CD4-positive, alpha-beta T cell treated with Interleukin-2 at 100 ng/mL for 4 hours (primary cell): ENCODE data around the gene DENND1B.
"Not testable (repeated sequence)": the region's sequence is repeated elsewhere in the genome, so short reads cannot be mapped to it uniquely, and the experiment has no call there.

ENCODE experiments used
- DNase-seq: peaks from one replicate; pipeline ENCODE4 v3.0.0-alpha.2; 2020; ENCODE audit warnings: low spot score

DENND1B gene

DNA sequence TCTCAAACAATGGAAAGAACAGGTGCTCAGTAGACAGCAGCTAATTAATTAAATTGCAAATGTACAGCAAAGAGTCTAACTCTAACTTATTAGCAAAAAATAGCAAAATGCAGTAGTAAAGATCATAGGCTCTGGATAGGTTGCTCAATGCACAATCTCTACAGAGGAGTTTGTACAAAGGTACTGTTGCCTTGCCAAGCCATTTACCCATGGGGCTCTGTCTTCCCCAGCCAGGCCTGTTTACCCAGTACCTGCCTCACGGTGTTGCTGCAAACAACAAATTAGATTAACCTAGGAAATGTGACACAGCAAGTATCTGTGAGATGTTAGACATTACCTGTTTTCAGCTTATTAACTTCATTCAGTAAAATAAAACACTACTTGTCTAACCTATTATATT lies 222.0 kb downstream of the DENND1B start:
- DNase-seq = no peak

DNA sequence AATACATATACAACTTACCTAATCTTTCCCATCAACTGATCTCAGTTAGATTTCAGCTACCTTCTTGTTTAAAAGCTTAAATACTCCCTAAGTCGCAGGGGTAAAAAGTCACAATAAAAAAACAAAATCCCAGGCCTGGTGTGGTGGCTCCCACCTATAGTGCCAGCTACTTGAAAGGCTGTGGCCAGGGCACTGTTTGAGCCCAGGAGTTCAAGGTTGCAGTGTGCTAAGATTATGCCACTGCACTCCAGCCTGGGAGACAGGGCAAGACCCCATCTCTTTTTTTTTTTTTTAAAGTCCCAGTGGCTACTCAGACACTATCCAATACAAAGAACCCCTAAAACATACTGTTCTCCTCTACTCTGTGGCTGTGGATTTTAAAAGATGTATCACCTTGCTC lies 228.3 kb downstream of the DENND1B start:
- DNase-seq = no peak

DNA sequence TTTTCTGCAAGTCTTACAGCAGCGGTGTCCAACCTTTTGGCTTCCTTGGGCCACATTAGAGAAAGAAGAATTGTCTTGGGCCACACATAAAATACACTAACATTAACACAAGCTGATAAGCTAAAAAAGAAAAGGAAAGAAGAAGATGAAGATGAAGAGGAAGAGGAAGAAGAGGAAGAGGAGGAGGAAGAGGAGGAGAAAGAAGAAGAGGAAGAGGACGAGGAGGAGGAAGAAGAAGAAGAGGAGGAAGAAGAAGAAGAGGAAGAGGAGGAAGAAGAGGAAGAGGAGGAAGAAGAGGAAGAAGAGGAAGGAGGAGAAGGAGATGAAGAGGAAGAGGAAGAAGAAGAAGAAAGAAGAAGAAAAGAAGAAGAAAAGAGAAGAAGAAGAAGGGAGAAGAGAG lies 230.7 kb downstream of the DENND1B start:
- no peak for DNase-seq

DNA sequence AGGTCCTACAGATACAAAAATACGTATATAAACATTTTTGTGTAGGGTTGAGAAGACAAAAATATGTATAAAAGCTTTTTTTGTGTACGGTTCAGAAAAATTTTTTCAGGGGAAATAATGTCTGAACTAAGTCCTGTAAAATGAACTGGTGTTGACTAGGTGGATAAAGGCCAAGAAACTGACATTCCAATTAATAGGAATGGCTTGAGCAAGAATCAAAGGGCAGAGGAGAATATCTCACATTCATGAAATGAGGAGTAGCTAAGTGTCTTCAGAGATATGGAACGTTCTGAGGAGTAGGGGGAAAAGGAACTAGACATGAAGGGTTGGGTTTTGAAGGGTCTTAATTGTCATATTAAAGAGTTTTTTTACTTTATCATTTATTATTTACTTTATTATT lies 231.2 kb downstream of the DENND1B start:
- DNase-seq = no peak

DNA sequence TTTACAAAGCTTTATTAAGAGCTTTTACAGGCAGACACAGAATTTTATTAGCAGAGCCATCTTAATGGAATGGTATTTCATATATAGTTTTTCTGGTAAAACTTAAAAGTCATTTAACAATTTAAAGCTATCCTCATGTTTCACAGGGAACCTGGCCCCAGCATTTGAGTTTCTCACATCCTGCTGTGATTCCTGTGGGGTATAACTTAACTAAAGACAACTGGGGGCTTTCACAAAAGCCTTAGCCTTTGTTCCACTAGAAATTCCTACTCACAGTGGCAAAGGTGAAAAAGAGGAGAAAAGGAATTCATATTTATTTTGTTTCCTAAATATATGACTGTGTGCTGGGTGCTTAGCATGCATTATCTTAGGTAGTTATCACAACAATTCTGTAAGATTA lies 233.9 kb downstream of the DENND1B start:
- DNase-seq = no peak

DNA sequence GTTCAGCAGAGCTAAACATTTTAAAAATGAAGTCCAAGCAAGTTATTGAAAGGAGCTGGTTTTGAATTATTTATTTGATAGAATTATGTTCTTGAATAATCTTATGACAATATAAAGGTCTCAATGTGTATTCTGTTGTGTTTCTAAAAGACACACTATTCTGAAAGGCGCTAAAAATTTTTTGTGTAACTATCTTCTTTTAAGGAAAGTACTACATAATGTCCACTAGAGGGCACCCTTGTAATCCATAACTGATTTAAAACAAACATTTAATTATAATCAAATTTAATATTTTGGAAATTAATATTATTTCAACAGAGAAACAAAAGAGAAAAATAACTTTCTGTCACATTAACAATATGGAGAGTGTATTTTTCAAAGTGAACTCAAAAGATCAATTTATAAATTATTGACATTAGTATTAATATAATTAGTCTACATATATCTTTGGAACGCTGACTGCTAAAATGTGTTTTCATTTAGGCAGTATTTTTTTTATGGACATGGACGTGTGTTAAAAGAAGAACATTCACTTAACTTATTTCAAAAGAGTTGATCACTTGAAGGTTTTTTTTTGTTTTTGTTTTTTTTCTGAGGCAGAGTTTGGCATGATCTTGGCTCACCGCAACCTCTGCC lies 248.4 kb downstream of the DENND1B start:
- DNase-seq = peak; percentile 45

DNA sequence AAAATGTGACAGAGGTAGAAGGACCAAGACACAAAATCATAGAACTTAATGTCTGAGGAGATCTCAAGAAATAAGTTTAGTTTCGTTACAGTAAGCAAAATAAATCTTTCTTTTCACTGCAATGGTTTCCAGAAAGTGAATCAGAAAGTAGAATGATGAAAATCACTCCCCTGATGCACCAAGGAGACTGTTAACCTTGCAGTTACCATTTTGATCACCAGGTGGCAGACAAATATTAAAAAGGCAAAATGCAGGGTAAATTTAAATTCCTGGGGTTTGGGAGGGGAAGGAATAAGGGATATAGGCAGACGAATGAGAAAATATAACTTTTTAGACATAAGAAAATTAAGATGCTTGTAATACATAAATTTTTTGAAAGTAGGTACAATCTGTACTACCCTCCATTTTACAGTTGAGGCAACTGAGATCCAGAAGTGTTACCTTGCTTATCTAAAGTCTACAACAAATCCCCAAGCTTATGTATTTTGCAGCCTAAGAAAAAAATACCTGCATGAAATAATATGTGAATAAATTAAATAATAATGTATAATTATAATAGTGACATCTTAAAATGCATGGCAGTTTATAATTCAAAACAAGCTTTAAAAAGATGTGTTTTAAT lies 254.1 kb downstream of the DENND1B start:
- peak; percentile 49 for DNase-seq

DNA sequence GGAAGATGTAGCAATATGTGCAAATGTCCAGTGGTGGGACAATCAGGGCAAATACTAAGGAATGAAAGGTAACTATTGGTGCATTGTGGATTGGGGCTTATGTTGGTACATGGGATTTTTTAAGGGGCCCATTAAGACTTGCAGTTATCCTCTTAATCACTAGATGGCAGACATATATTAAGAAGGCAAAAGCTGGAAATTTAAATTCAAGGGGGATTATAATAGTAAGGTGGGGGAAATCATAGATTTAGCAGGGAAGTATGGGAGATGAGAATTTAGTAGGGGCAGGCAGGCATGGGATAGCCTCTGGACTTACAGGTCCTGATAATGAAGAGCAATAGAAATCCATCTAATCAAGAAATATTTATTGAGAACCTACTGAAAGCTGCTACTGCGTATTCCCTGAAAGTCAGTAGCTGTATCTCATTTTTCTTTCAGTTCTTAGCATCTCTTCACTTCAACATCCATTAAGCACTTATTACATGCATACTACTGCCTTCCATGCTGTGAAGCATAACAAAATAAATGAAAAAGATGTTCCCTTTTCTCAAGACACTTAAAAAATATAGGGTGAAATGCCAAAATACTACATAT lies 255.4 kb downstream of the DENND1B start:
- peak; percentile 17 for DNase-seq

DNA sequence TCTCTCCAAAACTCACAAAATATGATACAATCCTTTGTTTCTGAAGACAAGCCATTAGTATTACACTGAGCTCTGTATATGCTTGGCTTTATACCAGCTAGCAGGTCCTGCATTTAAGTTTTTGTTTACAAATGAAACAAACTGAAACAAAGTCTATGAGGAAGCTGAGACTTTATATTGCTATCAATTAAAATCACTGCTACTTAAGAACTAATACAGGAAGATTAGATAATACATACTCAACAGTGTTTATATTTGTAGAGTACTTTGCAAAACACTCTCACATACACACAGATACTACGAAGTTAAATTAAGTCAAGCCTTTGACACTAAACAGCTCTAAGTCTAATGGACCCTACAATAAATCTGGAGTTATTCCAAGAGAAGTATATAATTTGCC lies 259.9 kb downstream of the DENND1B start:
- DNase-seq = no peak

DNA sequence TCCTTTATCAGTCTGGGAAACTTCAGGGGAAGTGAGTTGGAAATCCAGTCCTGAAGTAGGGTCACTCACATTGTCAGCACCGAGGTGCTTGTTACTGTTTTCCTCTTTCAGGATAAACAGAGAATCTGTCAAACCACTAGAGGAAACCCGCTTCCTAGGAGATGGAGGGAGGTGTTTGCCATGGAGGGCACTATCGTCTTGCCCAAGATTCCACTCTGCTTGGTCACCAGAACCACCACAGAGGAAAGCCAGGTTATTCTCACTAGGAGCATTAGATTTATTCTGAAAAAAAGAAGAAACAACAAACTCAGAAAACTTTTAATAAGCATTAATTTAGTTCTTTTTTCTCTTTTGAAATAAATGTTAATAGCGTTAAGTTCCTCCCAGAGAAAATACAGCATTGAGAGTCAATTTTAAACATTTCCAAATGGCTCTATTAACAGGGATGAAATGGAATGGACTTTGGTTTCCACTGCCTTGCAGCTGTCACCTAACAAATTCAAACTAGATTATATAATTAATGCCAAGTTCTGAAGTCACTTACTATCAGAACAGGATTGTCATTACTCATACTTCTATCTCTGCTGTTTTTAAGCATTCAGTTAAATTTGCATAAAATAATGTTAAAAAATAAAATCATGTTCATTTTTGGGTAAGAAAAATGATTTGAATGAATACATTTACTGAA lies 264.4 kb downstream of the DENND1B start:
- no peak for DNase-seq

DNA sequence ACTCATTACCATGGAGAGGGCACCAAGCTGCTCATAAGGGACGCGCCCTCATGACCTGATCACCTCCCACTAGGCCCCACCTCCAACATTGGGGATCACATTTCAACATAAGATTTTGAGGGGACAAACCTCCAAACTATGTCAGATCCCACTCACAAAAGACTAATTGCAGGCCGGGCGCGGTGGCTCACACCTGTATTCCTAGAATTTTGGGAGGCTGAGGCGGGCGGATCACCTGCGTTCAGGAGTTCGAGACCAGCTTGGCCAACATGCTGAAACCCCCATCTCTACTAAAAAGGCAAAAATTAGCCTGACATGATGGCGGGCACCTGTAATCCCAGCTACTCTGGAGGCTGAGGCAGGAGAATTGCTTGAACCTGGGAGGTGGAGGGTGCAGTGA lies 278.6 kb downstream of the DENND1B start:
- DNase-seq = no peak

DNA sequence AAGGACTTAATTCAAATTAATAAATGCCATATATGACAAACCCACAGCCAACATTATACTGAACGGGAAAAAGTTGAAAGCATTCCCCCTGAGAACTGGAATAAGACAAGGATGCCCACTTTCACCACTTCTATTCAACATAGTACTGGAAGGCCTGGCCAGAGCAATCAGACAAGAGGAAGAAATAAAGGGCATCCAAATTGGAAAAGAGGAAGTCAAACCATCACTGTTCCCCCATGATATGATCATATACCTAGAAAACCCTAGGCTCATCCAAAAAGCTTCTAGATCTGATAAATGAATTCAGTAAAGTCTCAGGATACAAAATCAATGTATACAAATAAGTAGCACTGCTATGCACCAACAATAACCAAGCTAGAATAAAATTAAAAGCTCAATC lies 283.8 kb downstream of the DENND1B start:
- DNase-seq = not testable (repeated sequence)

DNA sequence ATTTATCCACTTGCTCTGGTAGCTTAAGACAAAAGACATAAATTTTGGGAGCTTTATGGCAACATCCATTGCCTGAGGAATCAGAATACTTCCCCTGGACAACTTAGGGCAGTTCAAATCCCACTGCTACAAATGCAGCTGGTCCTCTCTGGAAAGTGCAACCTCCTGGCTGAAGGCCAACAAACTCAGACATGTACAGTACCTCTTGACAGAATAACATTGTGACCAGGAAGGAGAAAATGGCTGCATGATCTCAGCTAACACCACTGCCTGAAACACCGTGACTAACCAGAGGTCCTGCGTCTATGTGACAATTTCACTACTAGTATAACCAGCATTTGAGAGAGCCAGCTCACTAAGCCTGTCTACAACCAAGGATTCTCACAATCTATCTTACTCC lies 288.3 kb downstream of the DENND1B start:
- no peak for DNase-seq

DNA sequence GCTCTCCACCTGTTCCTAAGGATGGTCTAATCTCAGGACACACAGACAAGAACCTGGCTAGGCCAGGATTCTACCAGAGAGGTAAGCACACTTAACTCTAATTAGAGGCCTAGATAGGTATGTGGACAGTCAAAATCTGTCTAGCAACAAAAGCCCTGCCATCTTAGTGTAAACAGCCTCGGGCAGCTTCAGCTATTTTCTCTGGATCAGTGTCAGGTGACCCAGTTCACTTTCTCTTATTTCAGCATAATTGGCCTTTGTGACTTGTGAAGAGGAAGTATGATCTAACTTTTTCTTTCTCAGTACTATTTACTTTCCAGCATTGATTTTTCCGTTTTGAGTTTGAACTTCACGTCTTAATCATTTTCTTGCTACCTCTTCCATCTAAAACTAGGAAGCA lies 289.5 kb downstream of the DENND1B start:
- no peak for DNase-seq

DNA sequence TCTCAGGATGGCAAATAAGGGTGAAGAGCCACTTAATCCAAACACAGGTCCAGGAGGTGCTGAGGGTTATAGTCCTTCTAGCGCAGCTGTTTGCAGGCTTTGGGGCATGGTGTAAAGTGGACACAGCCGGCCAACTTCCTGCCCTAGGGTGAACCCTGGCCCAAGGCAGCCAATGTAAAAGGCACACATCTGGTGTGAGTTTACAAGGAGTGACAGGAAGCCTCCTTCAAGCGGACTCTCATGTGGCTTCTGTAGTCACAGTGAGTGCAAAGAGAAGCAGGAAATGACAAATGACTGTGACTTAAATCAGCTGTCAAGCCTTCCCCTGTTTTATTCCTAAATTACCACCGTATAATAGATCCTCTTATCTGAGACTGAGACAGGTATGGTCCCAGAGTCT lies 294.2 kb downstream of the DENND1B start:
- peak; percentile 16 for DNase-seq

DNA sequence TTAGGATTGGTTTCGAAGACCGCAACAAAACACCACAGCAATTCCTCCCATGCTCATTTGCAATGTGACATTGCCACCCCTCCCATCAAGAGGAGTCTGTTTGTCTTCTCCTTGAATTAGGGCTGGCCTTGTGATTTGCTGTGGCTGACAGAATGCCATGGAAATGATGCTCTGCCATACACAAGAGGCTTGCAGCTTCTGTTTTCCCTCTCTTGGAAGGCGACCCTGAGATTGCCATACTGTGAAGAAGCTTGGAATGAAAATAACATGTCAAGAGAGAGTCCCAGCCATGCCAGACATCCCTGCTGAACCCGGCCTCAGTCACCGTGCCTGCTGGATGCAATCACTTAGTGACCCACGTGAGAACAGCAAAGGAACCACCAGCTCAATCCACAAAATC lies 294.8 kb downstream of the DENND1B start:
- no peak for DNase-seq

DNA sequence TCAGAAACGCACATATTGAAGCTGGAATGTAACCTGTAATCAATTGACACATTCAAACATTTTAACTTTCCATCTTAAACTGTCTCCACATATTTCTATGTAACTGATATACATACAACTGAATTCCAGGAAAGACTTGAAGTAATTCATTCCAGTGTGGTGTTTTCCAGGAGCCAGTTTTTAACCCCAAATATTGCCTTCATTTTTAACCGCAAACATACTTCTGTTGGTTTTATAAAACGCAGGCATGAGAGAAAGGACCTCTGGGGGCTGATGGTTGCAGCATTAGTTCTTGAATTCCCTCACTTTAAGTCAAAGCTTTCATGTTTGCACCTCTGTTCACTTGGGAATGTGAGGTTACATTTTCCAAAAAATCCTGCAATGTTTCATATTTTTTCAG lies 303.1 kb downstream of the DENND1B start:
- DNase-seq = no peak

DNA sequence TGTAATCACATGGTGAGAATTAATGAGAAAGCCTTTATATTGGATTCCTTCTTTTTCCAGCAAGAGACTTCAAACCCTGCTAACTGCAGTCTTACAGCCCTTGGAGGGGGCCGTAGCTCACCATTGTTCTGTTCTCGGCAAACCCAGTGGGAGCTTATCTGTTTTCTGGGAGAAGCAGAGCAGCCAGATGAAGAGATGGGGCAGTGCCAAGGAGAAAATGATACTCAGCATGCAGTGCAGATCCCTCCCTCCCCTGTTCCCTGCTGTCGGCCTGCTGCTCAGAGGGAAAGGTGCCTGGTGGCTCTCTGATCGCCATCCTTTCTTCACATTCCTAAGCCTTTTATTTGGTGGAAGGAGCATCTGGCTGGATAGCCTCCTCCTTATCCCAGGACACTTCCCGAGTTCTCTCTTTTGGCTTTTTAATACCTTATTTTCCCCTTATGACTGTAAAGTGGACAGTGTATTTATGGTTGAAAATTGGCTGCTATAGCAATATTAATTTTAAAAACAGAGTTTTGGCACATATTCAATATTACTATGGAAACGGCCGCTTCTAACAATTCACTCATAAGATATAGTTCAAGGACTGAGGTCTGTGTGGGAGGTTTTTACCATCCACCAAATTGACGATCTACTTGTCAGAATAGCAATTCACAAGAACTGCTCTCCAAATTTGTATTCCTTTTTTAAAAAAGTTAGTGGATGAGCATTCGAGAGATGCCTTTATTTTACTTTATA lies 303.9 kb downstream of the DENND1B start:
- DNase-seq = no peak

DNA sequence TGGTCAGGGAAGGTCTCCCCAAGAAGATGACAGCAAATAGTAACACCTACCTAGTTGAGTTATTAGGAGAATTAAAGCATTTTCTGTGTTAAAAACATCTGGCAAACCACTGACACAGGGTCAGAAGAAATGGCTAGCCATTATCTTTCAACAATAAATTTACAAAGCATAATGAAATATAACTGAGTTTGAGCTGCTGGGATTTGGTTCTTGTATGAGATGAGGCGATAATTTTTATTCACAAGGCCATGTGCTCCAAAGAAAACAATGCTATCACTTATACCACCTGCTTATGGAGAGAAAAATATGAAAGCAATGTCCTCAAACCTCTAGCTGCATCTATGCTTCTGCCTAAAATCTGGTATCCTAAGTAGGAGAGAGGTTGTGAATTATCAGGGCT lies 304.9 kb downstream of the DENND1B start:
- DNase-seq = no peak

DNA sequence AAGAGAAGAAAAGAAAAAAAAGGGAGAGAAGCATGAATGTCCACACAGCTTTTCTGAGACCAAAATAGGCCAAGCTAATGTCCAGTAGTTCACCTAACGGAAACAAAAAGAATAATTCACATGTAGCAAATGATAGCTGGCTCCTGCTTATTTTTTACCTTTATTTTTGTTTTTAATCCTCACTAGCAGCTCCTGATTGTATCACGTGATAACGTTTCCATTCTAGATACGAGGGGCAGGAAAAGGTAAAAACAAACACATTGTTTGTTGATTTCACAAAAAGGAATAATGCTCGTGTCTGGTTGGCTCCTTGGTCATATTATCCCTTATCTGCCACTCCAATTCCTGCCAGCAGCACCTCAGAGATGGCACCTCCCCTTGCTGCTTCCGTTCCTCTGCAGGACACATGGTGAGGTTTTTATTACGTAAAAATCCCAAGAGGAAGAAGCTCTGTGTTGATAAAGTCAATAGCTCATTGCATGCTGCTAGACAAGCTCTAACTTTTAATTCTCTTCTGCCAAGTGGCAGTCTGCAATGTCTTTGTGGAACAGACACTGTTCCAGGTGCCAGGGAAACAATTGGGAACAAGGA lies 305.6 kb downstream of the DENND1B start:
- no peak for DNase-seq

DNA sequence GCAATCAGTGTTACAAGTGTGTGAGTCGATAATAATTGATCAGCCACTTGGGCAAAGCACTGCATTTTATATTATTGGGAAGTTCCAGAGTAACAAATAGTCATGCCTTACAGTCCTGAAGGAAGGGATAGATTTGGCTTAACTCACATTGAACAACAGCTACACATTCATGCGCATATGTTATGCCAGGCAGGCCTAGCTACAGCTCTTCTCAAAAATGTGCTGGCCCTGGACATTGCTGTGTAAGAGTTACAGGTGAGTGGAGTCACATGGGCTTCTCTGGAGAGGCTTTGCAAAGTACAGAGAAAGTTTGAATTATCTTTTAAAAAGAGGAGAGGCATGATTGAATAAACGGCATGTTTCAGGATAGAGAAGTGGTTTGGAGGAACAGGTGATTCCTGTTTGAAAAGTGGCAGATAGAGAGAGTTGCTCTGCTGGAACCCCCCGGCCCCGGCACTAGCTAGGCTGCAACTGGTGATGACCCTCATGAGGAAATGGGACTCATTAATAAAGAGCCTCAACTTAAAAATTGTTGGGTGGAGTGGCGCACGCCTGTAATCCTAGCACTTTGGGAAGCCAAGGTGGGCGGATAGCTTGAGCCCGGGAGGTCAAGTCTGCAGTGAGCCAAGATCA lies 306.6 kb downstream of the DENND1B start:
- DNase-seq = no peak

DNA sequence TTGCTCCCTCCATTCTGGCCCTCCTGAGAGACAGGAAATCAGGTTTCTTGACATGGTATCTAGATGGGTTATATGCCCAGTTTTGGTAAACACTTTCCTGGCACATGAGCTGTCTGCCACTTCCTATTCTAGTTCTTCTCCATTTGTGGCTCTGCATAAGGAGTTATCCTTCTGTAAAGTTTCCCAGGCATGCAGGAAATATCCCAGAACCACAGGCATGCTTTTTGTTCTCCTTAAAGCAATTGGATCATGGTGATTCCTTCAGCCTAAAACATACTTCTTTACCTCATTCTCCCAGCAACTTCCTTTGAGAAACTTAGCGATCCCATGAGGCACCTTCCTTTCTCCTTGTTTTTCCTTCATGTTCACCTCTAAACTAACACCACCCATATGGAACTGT lies 307.4 kb downstream of the DENND1B start:
- no peak for DNase-seq
